ENCODE results near the gene CTTNBP2. TPM values are rescaled to one million over a fixed set of nuclear protein-coding genes. Genes with fewer than 3 reads are reported as not detected.

Gene CTTNBP2
- total and polyA plus RNA-seq, 2 of the 13 experiments (the other 11 are each of a cell fraction or from before 2014, with no cell fraction given), result not detected

GRCh38 chr7:117780832-117781231 is 92.4 kb downstream of the CTTNBP2 start:
- CTCF ChIA-PET (ENCODE audit: low intra/inter-chr PET ratio, low total read pairs), result no interaction called here
- H2AFZ ChIP-seq (ENCODE audit: low read length), result no peak overlapping the region
- H3K79me2 ChIP-seq (ENCODE audit: insufficient read depth, low read length), result no peaks in the 10 kb centered on the region
- H3K4me2 ChIP-seq (ENCODE audit: low read depth, low read length), result no peak overlapping the region
- ATAC-seq (no peak), FAIRE-seq (no peak), DNase-seq (ENCODE audit: low spot score) (no peak)
- H3K27ac ChIP-seq (ENCODE audit: extremely low read length, insufficient read depth, low read length), result no peak overlapping the region
- POLR2A ChIA-PET, result no interaction called here
- H3K4me3 ChIP-seq (replicated peaks in 1 of 3; ENCODE audit: insufficient read depth in 1 of 3, low read depth in 2 of 3, low read length in 3 of 3), result no peak overlapping the region
- BruUV-seq (replicated peaks), result no TSS peak
- H3K9ac ChIP-seq (ENCODE audit: insufficient read depth, low read depth, low read length), result no peak overlapping the region
- H3K4me1 ChIP-seq (ENCODE audit: insufficient read depth, low read length), result no peaks in the 10 kb centered on the region
- no peaks in the 10 kb centered on the region for H4K20me1 ChIP-seq (ENCODE audit: insufficient read depth, low read length)
- 0% methylated on average over 2 of the region's 2 CpGs for WGBS (ENCODE audit: low lambda C conversion rate)
- in situ Hi-C loops (cut with HindIII; ENCODE audit: extremely low pct_ligation_motif_present, low pct_unique_long_range_greater_than_20kb), result no loop called here
- H3K27me3 ChIP-seq (ENCODE audit: control insufficient read depth in 1 of 2, insufficient read depth in 2 of 2, low read length in 2 of 2), result no peaks in the 10 kb centered on the region
- intact Hi-C loops (cut with micrococcal nuclease; ENCODE audit: unreplicated experiment), result no loop called here
- no peaks in the 10 kb centered on the region for H3K9me3 ChIP-seq (ENCODE audit: low read length)
- H3K36me3 ChIP-seq (replicated peaks in 1 of 2; ENCODE audit: control insufficient read depth in 1 of 2, insufficient read depth in 2 of 2, low read length in 2 of 2), result no peaks in the 10 kb centered on the region
- TF ChIP-seq SATB2 (CRISPR knock-in tag; IDR thresholded peaks at IDR 0.05) (no peak), ZBTB46 (CRISPR knock-in tag; IDR thresholded peaks at IDR 0.05; ENCODE audit: borderline replicate concordance) (no peak), ZFP36L1 (CRISPR knock-in tag; IDR thresholded peaks at IDR 0.05) (no peak), ZNF431 (CRISPR knock-in tag; IDR thresholded peaks at IDR 0.05; ENCODE audit: borderline replicate concordance, low read depth) (no peak), AGO2 (optimal IDR thresholded peaks at IDR 0.05; ENCODE audit: low read depth, low read length) (no peak), ZFP37 (CRISPR knock-in tag; IDR thresholded peaks at IDR 0.05; ENCODE audit: borderline replicate concordance) (no peak), ARID5B (CRISPR knock-in tag; IDR thresholded peaks at IDR 0.05) (no peak), ARNT2 (CRISPR knock-in tag; IDR thresholded peaks at IDR 0.05; ENCODE audit: low read depth) (no peak), ZNF883 (CRISPR knock-in tag; IDR thresholded peaks at IDR 0.05; ENCODE audit: not compliant biosample characterization) (no peak), ZBTB37 (CRISPR knock-in tag; IDR thresholded peaks at IDR 0.05) (no peak), ZBTB25 (CRISPR knock-in tag; IDR thresholded peaks at IDR 0.05) (no peak), ZNF770 (CRISPR knock-in tag; IDR thresholded peaks at IDR 0.05) (no peak), RFXAP (CRISPR knock-in tag; IDR thresholded peaks at IDR 0.05; ENCODE audit: borderline replicate concordance) (no peak), MIXL1 (CRISPR knock-in tag; IDR thresholded peaks at IDR 0.05) (no peak), ZSCAN25 (CRISPR knock-in tag; IDR thresholded peaks at IDR 0.05) (no peak)

Measured in HepG2 (cell line).